ENCODE measurements around the gene APOL5. TPM values are rescaled to one million over a fixed set of nuclear protein-coding genes. Genes with fewer than 3 reads are reported as not detected.
"Not testable (repeated sequence)": the region's sequence is repeated elsewhere in the genome, so short reads cannot be mapped to it uniquely, and the experiment has no call there.

Gene APOL5
- total RNA-seq, 1 experiment from 2014 or later, result not detected

DNA sequence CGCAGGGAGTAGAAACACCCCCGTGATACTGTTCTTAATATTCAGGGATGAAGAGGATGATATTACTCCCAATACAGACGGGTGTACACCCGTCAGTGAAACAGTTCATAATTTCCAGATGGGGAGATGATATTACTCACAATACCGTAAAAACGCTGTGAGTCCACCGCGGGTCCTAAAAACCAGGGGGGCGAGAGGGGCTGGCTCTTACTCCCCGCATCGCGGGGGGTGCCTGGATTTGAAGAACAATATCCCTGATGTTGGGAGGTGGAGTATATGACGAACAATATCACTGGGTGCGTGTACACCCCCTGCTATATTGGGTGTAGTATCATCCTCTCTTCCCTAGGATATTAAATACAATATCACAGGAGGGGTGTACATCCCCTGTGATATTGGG is 20.5 kb upstream of the APOL5 start:
- Mint-ChIP-seq H3K4me3 (ENCODE audit: unreplicated experiment) (no peak overlapping the region), H3K27ac (ENCODE audit: low read depth, unreplicated experiment) (no peak overlapping the region), H3K36me3 (ENCODE audit: insufficient read depth, unreplicated experiment) (no peaks in the 10 kb centered on the region), H3K9me3 (ENCODE audit: unreplicated experiment) (no peaks in the 10 kb centered on the region), H3K27me3 (ENCODE audit: insufficient read depth, unreplicated experiment) (no peaks in the 10 kb centered on the region), H3K4me1 (ENCODE audit: insufficient read depth, unreplicated experiment) (no peaks in the 10 kb centered on the region)
- CTCF ChIA-PET, result no interaction called here
- no peak for DNase-seq (ENCODE audit: unreplicated experiment)
- no TSS peak for BruUV-seq (replicated peaks)
- TF ChIP-seq, protein P1, sequence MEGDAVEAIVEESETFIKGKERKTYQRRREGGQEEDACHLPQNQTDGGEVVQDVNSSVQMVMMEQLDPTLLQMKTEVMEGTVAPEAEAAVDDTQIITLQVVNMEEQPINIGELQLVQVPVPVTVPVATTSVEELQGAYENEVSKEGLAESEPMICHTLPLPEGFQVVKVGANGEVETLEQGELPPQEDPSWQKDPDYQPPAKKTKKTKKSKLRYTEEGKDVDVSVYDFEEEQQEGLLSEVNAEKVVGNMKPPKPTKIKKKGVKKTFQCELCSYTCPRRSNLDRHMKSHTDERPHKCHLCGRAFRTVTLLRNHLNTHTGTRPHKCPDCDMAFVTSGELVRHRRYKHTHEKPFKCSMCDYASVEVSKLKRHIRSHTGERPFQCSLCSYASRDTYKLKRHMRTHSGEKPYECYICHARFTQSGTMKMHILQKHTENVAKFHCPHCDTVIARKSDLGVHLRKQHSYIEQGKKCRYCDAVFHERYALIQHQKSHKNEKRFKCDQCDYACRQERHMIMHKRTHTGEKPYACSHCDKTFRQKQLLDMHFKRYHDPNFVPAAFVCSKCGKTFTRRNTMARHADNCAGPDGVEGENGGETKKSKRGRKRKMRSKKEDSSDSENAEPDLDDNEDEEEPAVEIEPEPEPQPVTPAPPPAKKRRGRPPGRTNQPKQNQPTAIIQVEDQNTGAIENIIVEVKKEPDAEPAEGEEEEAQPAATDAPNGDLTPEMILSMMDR (IDR thresholded peaks at IDR 0.05; ENCODE audit: unreplicated experiment), result no peak
- POLR2A ChIA-PET, result no interaction called here
- intact Hi-C loops (cut with micrococcal nuclease), result no loop called here

DNA sequence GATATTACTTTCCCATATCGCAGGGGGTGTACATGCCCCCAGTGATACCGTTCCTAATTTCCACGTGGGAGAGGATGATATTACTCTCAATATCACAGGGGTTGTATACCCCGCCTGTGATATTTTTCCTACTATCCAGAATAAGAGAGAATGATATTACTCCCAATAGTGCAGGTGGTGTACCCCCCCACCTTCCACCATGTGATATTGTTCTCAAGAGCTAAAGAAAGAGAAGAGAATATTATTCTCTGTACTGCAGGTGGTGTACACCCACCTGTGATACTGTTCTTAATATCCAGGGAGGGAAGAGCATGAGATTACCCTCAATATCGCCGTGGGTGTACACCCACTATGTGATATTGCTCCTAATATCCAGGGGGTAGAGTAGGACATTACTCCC is 17.8 kb upstream of the APOL5 start:
- H3K9me3 Mint-ChIP-seq (ENCODE audit: unreplicated experiment); H3K27me3 Mint-ChIP-seq (ENCODE audit: insufficient read depth, unreplicated experiment); BruUV-seq (replicated peaks); intact Hi-C loops (cut with micrococcal nuclease); CTCF ChIA-PET; H3K4me3 Mint-ChIP-seq (ENCODE audit: unreplicated experiment); H3K4me1 Mint-ChIP-seq (ENCODE audit: insufficient read depth, unreplicated experiment); POLR2A ChIA-PET; DNase-seq (ENCODE audit: unreplicated experiment); H3K27ac Mint-ChIP-seq (ENCODE audit: low read depth, unreplicated experiment); H3K36me3 Mint-ChIP-seq (ENCODE audit: insufficient read depth, unreplicated experiment): not testable (repeated sequence)

DNA sequence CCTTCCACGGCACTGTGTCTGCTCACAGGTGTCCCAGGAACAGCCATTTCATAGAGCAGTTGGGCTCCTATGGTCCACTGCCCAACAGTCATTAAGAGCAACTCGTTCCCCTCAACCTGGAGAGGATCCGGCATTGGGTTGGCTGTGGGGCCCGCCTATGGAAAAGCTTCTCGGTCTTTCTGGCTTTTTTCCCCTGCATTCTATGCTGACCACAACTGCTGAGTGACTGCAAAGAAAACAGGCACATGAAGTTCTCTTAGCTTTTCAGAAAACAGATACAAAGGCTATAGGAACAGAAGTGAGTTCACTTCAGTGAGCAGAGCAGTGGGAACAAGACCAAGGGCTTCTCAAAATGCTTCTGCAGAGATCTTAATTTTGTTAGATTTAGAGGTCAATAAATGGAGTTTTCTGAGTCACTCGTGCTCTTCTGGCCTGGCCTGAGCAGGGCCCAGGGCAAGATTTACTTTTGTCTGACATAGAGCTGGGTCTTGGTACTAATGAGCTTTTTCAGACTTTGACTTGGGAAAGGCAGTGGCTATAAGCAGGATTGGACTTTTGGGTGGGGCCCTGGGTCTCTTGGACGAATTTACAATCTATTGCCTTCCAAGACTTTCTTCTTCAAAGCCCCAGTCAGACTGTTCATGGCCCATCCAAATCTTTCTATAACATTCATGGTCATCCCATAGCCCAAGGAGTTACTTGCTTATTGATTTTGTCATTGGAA is 13.6 kb upstream of the APOL5 start:
- H3K4me3 Mint-ChIP-seq (ENCODE audit: unreplicated experiment), result no peak overlapping the region
- H3K4me1 Mint-ChIP-seq (ENCODE audit: insufficient read depth, unreplicated experiment), result no peaks in the 10 kb centered on the region
- ChIA-PET POLR2A (interaction anchor here (0.5 to 0.9 kb wide), 2 partner anchors 212 to 698 kb away, joined by 3 read pairs; no protein-coding TSS in a partner anchor), CTCF (interaction anchor here (0.6 kb wide), 1 partner anchor 535 kb away, joined by 3 read pairs; the partner anchor contains the start of gene APOL2)
- no peaks in the 10 kb centered on the region for H3K27me3 Mint-ChIP-seq (ENCODE audit: insufficient read depth, unreplicated experiment)
- DNase-seq (ENCODE audit: unreplicated experiment), result no peak
- intact Hi-C loops (cut with micrococcal nuclease), result no loop called here
- BruUV-seq (replicated peaks), result no TSS peak
- TF ChIP-seq, protein P1 (IDR thresholded peaks at IDR 0.05; ENCODE audit: unreplicated experiment), result no peak
- H3K27ac Mint-ChIP-seq (ENCODE audit: low read depth, unreplicated experiment), result no peak overlapping the region
- no peaks in the 10 kb centered on the region for H3K36me3 Mint-ChIP-seq (ENCODE audit: insufficient read depth, unreplicated experiment)
- no peaks in the 10 kb centered on the region for H3K9me3 Mint-ChIP-seq (ENCODE audit: unreplicated experiment)

GRCh38 chr22:35705141-35705540 is 12.5 kb upstream of the APOL5 start:
- Mint-ChIP-seq H3K9me3 (ENCODE audit: unreplicated experiment) (no peaks in the 10 kb centered on the region), H3K27me3 (ENCODE audit: insufficient read depth, unreplicated experiment) (no peaks in the 10 kb centered on the region), H3K27ac (ENCODE audit: low read depth, unreplicated experiment) (no peak overlapping the region), H3K36me3 (ENCODE audit: insufficient read depth, unreplicated experiment) (no peaks in the 10 kb centered on the region), H3K4me3 (ENCODE audit: unreplicated experiment) (no peak overlapping the region), H3K4me1 (ENCODE audit: insufficient read depth, unreplicated experiment) (no peaks in the 10 kb centered on the region)
- intact Hi-C loops (cut with micrococcal nuclease), result no loop called here
- no TSS peak for BruUV-seq (replicated peaks)
- POLR2A ChIA-PET, result interaction anchor here (0.9 kb wide), 1 partner anchor 211 kb away, joined by 3 read pairs; no protein-coding TSS in a partner anchor
- TF ChIP-seq, protein P1 (IDR thresholded peaks at IDR 0.05; ENCODE audit: unreplicated experiment), result no peak
- CTCF ChIA-PET, result interaction anchor here (0.6 kb wide), 1 partner anchor 357 kb away, joined by 3 read pairs; no protein-coding TSS in a partner anchor
- peak; percentile 71 for DNase-seq (ENCODE audit: unreplicated experiment)
